ENCODE data around the gene ITGA1. TPM values are rescaled to one million over a fixed set of nuclear protein-coding genes. Genes with fewer than 3 reads are reported as not detected.

ITGA1 gene
- total and polyA plus RNA-seq, 2 of the 13 experiments (the other 11 are each of a cell fraction or from before 2014, with no cell fraction given), result 23.1 to 28.6 TPM

GRCh38 chr5:52849544-52849943 is 61.8 kb downstream of the ITGA1 start:
- FAIRE-seq, result no peak

GRCh38 chr5:52853650-52854049 is 65.9 kb downstream of the ITGA1 start:
- CTCF ChIA-PET (ENCODE audit: low intra/inter-chr PET ratio, low total read pairs), result no interaction called here
- no peak for TF ChIP-seq ATF3 (CRISPR knock-in tag; IDR thresholded peaks at IDR 0.05)
- no peak for TF ChIP-seq MEF2D (CRISPR knock-in tag; IDR thresholded peaks at IDR 0.05)
- no peak for TF ChIP-seq PRDM15 (CRISPR knock-in tag; IDR thresholded peaks at IDR 0.05)

More at GRCh38 chr5:52849544-52849943, 61.8 kb downstream of the ITGA1 start:
- DNase-seq (ENCODE audit: low spot score), result no peak
- Histone ChIP-seq H3K27me3 (ENCODE audit: control insufficient read depth in 1 of 2, insufficient read depth in 2 of 2, low read length in 2 of 2) (no peaks in the 10 kb centered on the region), H2AFZ (ENCODE audit: low read length) (no peak overlapping the region), H3K9ac (ENCODE audit: insufficient read depth, low read depth, low read length) (no peak overlapping the region), H3K4me1 (ENCODE audit: insufficient read depth, low read length) (no peaks in the 10 kb centered on the region), H3K9me3 (ENCODE audit: low read length) (no peaks in the 10 kb centered on the region), H4K20me1 (ENCODE audit: insufficient read depth, low read length) (no peaks in the 10 kb centered on the region), H3K4me2 (ENCODE audit: low read depth, low read length) (no peak overlapping the region), H3K27ac (ENCODE audit: extremely low read length, insufficient read depth, low read length) (no peak overlapping the region), H3K79me2 (ENCODE audit: insufficient read depth, low read length) (no peaks in the 10 kb centered on the region), H3K4me3 (replicated peaks in 1 of 3; ENCODE audit: insufficient read depth in 1 of 3, low read depth in 2 of 3, low read length in 3 of 3) (no peak overlapping the region), H3K36me3 (replicated peaks in 1 of 2; ENCODE audit: control insufficient read depth in 1 of 2, insufficient read depth in 2 of 2, low read length in 2 of 2) (no peaks in the 10 kb centered on the region; a peak in 2 of 5 replicates)
- no peak for TF ChIP-seq PITX1 (CRISPR knock-in tag; IDR thresholded peaks at IDR 0.05)
- TF ChIP-seq ZBTB37 (CRISPR knock-in tag; IDR thresholded peaks at IDR 0.05), result no peak
- no peak for TF ChIP-seq CEBPG (CRISPR knock-in tag; IDR thresholded peaks at IDR 0.05)
- no peak for TF ChIP-seq HIVEP1 (CRISPR knock-in tag; IDR thresholded peaks at IDR 0.05)
- 99% methylated on average over 3 of the region's 3 CpGs for WGBS (ENCODE audit: low lambda C conversion rate)
- BruUV-seq (replicated peaks), result no TSS peak
- ChIA-PET POLR2A (no interaction called here), CTCF (ENCODE audit: low intra/inter-chr PET ratio, low total read pairs) (no interaction called here)
- in situ Hi-C loops (cut with HindIII; ENCODE audit: extremely low pct_ligation_motif_present, low pct_unique_long_range_greater_than_20kb), result no loop called here
- intact Hi-C loops (cut with micrococcal nuclease; ENCODE audit: unreplicated experiment), result no loop called here
- ATAC-seq, result no peak

More at GRCh38 chr5:52853650-52854049, 65.9 kb downstream of the ITGA1 start:
- Histone ChIP-seq H3K4me1 (ENCODE audit: insufficient read depth, low read length) (no peaks in the 10 kb centered on the region), H3K9ac (ENCODE audit: insufficient read depth, low read depth, low read length) (no peak overlapping the region), H3K9me3 (ENCODE audit: low read length) (no peaks in the 10 kb centered on the region), H2AFZ (ENCODE audit: low read length) (no peak overlapping the region), H4K20me1 (ENCODE audit: insufficient read depth, low read length) (no peaks in the 10 kb centered on the region), H3K4me2 (ENCODE audit: low read depth, low read length) (no peak overlapping the region), H3K36me3 (replicated peaks in 1 of 2; ENCODE audit: control insufficient read depth in 1 of 2, insufficient read depth in 2 of 2, low read length in 2 of 2) (no peaks in the 10 kb centered on the region; a peak in 2 of 5 replicates), H3K27ac (ENCODE audit: extremely low read length, insufficient read depth, low read length) (no peak overlapping the region), H3K27me3 (ENCODE audit: control insufficient read depth in 1 of 2, insufficient read depth in 2 of 2, low read length in 2 of 2) (no peaks in the 10 kb centered on the region), H3K79me2 (ENCODE audit: insufficient read depth, low read length) (no peaks in the 10 kb centered on the region), H3K4me3 (replicated peaks in 1 of 3; ENCODE audit: insufficient read depth in 1 of 3, low read depth in 2 of 3, low read length in 3 of 3) (no peak overlapping the region)
- ATAC-seq, result no peak
- no peak for DNase-seq (ENCODE audit: low spot score)
- in situ Hi-C loops (cut with HindIII; ENCODE audit: extremely low pct_ligation_motif_present, low pct_unique_long_range_greater_than_20kb), result no loop called here
- BruUV-seq (replicated peaks), result no TSS peak
- POLR2A ChIA-PET, result no interaction called here
- intact Hi-C loops (cut with micrococcal nuclease; ENCODE audit: unreplicated experiment), result no loop called here
- 97% methylated on average over 2 of the region's 2 CpGs for WGBS (ENCODE audit: low lambda C conversion rate)
- no peak for FAIRE-seq

Measured in HepG2 (cell line).